HUES64 (cell line): ENCODE results near the gene TCN1.
"Not testable (repeated sequence)": the region's sequence is repeated elsewhere in the genome, so short reads cannot be mapped to it uniquely, and the experiment has no call there.

Source experiments
- H3K27ac ChIP-seq: 2 replicates; pipeline ENCODE4 v1.7.0; 2013; ENCODE audit warnings: low read depth, low read length, inconsistent platforms
- H3K27me3 ChIP-seq: 2 replicates; pipeline ENCODE4 v1.6.1; 2013; ENCODE audit warnings: mild to moderate bottlenecking, low read length; ENCODE audit not compliant: insufficient read depth
- H3K36me3 ChIP-seq: 2 replicates; pipeline ENCODE4 v1.6.1; 2013; ENCODE audit warnings: mild to moderate bottlenecking, low read length; ENCODE audit not compliant: insufficient read depth
- H3K4me1 ChIP-seq: 2 replicates; pipeline ENCODE4 v1.6.1; 2013; ENCODE audit warnings: mild to moderate bottlenecking, low read length, moderate library complexity; ENCODE audit not compliant: insufficient read depth
- H3K4me3 ChIP-seq: 2 replicates; pipeline ENCODE4 v1.5.1; 2013; ENCODE audit warnings: mild to moderate bottlenecking, low read length, moderate library complexity
- H3K9ac ChIP-seq: 2 replicates; pipeline ENCODE4 v1.6.1; 2013; ENCODE audit warnings: mild to moderate bottlenecking, low read depth, low read length
- H3K9me3 ChIP-seq: 2 replicates; pipeline ENCODE4 v1.6.1; 2013; ENCODE audit warnings: low read depth, low read length; ENCODE audit not compliant: insufficient read depth
- WGBS: fragments of 150-250, 120-280 bp; methylation state at CpG from one replicate; pipeline ENCODE4 v1.1.7; 2013; ENCODE audit warnings: missing lambda C conversion rate; 5-methylcytosine and 5-hydroxymethylcytosine counted together

The TCN1 gene

DNA sequence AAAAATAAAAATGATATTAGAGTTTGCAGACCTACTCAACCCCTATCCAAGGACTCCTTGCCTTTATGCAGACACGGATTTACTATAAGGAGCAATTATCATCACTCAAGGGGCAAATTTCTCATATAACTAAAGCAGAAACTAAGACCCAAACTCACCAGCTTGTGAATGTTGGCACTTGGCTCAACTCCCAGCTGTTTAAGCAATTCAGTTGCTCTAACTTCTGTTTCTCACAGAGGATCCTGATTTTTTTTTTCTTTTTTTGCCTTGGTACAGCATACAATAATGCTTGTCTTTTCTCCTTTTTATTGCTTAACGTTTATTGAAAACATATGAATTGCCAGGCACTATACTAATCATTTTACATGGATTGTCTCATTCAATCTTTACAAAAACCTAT, 11.4 kb downstream of the TCN1 start:
- Histone ChIP-seq H3K4me3 (no peak overlapping the region), H3K36me3 (no peaks in the 10 kb centered on the region), H3K27me3 (no peaks in the 10 kb centered on the region), H3K9ac (no peak overlapping the region), H3K4me1 (peaks cover 13% of the 10 kb centered on the region), H3K9me3 (no peaks in the 10 kb centered on the region), H3K27ac (no peak overlapping the region)
- WGBS: 91% methylated on average over 2 of the region's 2 CpGs

DNA sequence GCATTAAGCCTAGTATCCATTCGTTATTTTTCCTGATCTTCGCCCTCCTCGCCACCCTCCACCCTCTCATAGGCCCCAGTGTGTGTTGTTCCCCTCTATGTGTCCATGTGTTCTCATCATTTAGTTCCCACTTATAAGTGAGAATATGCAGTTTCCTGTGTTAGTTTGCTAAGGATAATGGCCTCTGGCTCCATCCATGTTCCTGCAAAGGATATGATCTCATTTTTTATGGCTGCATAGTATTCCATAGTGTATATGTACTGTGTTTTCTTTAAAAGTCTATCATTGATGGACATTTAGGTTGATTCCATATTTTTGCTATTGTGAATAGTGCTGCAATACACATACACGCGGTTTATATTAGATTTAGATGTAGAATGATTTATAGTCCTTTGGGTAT, 14.9 kb downstream of the TCN1 start:
- H3K9me3 ChIP-seq, H3K27me3 ChIP-seq, H3K4me1 ChIP-seq, H3K4me3 ChIP-seq, H3K27ac ChIP-seq, H3K36me3 ChIP-seq, H3K9ac ChIP-seq: not testable (repeated sequence)
- 95% methylated on average over 5 of the region's 5 CpGs for WGBS

DNA sequence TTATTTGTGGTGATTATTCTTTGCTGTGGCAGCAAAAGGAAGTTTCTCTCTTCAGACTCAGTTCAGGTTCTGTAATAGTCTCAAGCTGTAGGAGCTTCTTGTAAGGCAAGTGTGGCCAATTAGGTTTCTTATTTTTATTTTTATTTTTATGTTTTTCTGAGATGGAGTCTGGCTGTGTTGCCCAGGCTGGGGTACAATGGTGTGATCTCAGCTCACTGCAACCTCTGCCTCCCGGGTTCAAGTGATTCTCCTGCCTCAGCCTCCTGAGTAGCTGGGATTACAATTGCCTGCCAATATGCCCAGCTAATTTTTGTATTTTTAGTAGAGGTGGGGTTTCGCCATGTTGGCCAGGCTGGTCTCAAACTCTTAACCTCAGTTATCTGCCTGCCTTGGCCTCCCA, 16.7 kb downstream of the TCN1 start:
- not testable (repeated sequence) for H3K27me3 ChIP-seq, H3K9ac ChIP-seq, H3K27ac ChIP-seq, H3K36me3 ChIP-seq, H3K9me3 ChIP-seq, H3K4me1 ChIP-seq, H3K4me3 ChIP-seq
- 91% methylated on average over 2 of the region's 2 CpGs for WGBS

DNA sequence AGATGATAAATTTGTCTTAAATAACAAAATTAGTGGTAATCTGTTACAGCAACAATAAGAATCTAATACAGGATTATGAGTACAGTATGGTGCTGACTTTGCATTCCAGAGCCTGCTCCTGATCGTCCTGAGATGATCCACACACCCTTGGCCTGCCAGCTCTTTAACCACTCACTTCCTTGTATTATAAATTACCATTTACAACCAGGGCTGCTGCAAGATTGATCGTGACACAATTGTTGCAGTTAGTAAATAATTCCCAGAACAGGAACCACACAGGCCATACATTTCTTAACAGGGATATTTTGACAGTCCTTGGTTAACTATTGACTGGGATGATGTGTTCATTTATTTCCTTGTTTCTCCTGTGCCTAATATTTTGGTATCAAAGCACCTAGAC, 17.2 kb downstream of the TCN1 start:
- no peaks in the 10 kb centered on the region for H3K9me3 ChIP-seq
- no peak overlapping the region for H3K27ac ChIP-seq
- H3K9ac ChIP-seq: no peak overlapping the region
- H3K4me1 ChIP-seq: peaks cover 7% of the 10 kb centered on the region; the same call in 1 of the 2 replicates
- no peak overlapping the region for H3K4me3 ChIP-seq
- WGBS: 95% methylated on average over 2 of the region's 2 CpGs
- H3K27me3 ChIP-seq: no peaks in the 10 kb centered on the region
- H3K36me3 ChIP-seq: no peaks in the 10 kb centered on the region

DNA sequence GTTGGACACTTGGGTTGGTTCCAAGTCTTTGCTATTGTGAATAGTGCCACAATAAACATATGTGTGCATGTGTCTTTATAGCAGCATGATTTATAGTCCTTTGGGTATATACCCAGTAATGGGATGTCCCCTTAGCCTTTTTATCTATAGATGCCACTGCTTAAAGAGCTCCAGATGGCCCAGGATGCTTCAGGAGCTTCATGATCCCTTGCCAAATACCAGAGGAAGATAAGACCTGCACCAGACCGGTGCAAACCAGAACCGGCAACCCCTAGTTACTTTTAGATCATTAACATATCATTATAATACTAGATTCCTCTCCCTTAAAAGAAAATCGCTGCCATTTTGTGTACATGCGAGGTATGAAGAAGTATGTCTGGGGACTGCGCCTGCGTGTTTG, 17.8 kb downstream of the TCN1 start:
- not testable (repeated sequence) for H3K4me3 ChIP-seq, H3K9ac ChIP-seq, H3K4me1 ChIP-seq, H3K36me3 ChIP-seq, H3K9me3 ChIP-seq, H3K27ac ChIP-seq, H3K27me3 ChIP-seq
- 98% methylated on average over 6 of the region's 6 CpGs for whole genome bisulfite sequencing

DNA sequence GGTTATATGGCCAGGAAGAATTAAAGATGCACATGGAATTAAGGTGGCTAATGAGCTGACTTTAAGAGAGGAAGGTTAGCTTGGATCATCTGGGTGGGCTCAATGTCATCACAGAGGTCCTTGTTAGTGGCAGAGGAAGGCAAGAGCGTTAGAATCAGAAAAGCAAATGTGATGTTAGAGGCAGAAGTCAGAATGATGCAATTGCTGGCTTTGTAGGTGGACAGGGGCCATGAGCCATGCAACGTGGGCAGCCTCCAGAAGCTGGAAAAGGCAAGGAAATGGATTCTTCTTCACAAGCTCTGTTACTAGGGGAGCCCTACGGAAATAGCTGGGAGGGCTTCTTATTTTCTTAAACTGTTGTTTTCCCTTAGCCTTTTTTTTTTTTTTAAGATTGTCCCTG, 18.7 kb downstream of the TCN1 start:
- no peak overlapping the region for H3K4me3 ChIP-seq
- H3K9me3 ChIP-seq: no peaks in the 10 kb centered on the region
- no peaks in the 10 kb centered on the region for H3K27me3 ChIP-seq
- H3K27ac ChIP-seq: no peak overlapping the region
- peaks cover 7% of the 10 kb centered on the region; the same call in 1 of the 2 replicates for H3K4me1 ChIP-seq
- 94% methylated on average over 3 of the region's 3 CpGs for WGBS
- no peaks in the 10 kb centered on the region for H3K36me3 ChIP-seq
- H3K9ac ChIP-seq: no peak overlapping the region

DNA sequence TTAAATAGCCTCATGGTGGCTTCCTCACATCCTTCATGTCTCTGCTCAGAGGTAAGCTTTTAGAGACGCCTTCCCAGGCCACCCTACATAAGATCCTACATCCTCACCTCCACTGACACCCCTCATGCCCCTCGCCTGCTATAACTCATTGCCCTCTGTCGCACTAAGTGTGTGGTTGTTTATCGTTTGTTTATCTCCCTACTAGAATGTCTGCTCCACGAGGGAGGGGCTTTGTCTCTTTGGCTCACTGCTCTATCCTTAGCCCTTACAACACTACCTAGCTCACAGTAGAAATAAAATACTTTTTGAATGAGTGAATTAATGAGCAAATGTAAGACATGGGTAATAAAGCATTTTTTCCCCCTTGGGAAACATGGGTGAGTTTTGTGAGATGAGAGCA, 19.7 kb downstream of the TCN1 start:
- H3K27ac ChIP-seq: no peak overlapping the region
- no peaks in the 10 kb centered on the region for H3K36me3 ChIP-seq
- no peak overlapping the region for H3K4me3 ChIP-seq
- no peak overlapping the region for H3K9ac ChIP-seq
- 94% methylated on average over 4 of the region's 5 CpGs for WGBS
- no peaks in the 10 kb centered on the region for H3K9me3 ChIP-seq
- H3K27me3 ChIP-seq: no peaks in the 10 kb centered on the region
- H3K4me1 ChIP-seq: peaks cover 7% of the 10 kb centered on the region; the same call in 1 of the 2 replicates

DNA sequence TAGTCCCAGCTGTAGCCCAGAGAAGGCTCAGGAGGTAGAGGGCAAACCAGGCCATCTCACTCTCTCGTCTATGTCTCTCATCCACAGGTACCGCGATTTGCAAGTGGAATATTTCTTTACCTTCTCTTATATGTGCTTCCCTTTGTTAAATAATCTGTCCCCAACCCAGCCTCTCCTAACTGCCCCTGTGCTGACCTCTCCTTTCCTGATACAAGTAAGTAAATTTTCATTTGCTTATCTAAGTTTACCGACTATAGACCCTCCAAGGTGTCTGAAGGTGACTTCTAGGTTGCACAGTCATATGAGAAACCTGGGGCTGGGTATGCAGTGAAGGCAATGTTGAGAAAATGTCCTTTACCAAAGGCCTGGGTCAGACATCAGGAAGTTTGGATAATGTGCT, 20.9 kb downstream of the TCN1 start, which contains the start of gene CBLIF:
Gene CBLIF (minus strand): TSS at position 101 of the 400 bp plus-strand sequence. CDS start 46 bp downstream, at position 55.
- Histone ChIP-seq H3K4me1 (peaks cover 7% of the 10 kb centered on the region; the same call in 1 of the 2 replicates), H3K36me3 (no peaks in the 10 kb centered on the region), H3K9ac (no peak within 1 kb of the TSS), H3K4me3 (no peak within 1 kb of the TSS), H3K9me3 (no peaks in the 10 kb centered on the region), H3K27ac (no peak within 1 kb of the TSS), H3K27me3 (no peaks in the 10 kb centered on the region)
- 91% methylated on average over 4 of the region's 4 CpGs for WGBS

DNA sequence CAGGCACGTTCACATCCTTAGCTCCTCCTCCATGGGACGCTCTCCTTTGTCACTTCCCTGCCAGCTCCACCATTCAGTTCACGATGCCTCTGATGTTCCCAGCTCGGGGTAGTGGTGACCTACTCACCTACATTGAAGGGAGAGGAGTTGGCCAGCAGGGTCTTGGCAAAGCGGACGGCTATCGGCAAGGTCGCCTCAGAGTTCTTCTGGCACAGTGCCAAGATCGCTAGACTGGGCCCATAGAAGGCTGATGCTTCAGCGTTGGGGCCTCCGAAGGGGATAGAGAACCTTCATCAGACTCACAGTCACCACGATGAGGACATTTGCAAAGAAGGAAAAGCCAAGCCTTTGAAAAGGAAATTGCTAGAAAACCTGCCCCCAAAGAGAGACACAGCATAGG, 24.0 kb downstream of the TCN1 start:
- H3K27ac ChIP-seq: no peak overlapping the region
- H3K9ac ChIP-seq: no peak overlapping the region
- no peaks in the 10 kb centered on the region for H3K36me3 ChIP-seq
- no peak overlapping the region for H3K4me3 ChIP-seq
- H3K4me1 ChIP-seq: peaks cover 7% of the 10 kb centered on the region; the same call in 1 of the 2 replicates
- WGBS: 93% methylated on average over 12 of the region's 12 CpGs
- no peaks in the 10 kb centered on the region for H3K9me3 ChIP-seq
- no peaks in the 10 kb centered on the region for H3K27me3 ChIP-seq

DNA sequence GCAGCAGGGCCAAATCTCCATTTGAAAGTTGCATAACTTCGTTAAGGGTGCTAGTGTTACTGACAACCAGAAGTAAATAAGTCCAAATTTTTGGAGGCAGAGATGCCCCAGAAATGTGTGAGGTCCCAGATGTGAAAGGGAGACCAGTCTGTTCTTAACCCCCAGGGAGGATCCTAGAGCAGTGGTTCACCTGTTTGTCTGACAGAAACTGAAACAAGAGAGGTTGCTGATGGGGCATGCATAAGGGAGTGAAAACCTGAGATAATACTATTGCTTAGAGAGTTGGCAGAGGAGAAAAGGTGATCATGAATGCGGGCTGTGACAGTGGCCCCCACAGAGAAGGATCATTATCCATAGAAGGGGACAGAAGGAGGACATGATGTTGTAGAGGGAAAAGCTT, 24.8 kb downstream of the TCN1 start:
- Histone ChIP-seq H3K4me3 (no peak overlapping the region), H3K9me3 (no peaks in the 10 kb centered on the region), H3K9ac (no peak overlapping the region), H3K4me1 (peaks cover 7% of the 10 kb centered on the region; the same call in 1 of the 2 replicates), H3K27me3 (no peaks in the 10 kb centered on the region), H3K36me3 (no peaks in the 10 kb centered on the region), H3K27ac (no peak overlapping the region)
- WGBS: 90% methylated on average over 2 of the region's 2 CpGs

DNA sequence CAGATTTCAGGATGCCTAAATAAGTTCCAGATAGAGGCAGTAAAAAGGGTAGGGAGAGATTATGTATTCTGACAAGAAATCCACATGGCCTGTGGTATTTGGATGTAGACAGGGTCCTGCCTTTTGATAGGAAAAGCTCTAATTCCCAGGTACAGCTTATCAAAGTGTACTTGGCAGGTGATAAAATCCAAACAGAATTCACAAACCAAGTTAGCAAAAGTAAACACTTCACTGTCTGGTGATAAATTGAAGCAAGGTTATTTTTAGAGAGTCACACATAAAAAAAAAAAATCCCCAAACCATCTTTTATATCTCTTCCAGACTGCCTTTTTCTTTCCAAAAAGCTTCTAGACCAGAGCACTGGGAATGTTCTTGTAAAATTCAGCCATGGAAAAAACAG, 26.7 kb downstream of the TCN1 start:
- H3K9me3 ChIP-seq: no peaks in the 10 kb centered on the region
- H3K27me3 ChIP-seq: no peaks in the 10 kb centered on the region
- no peaks in the 10 kb centered on the region for H3K36me3 ChIP-seq
- no peak overlapping the region for H3K9ac ChIP-seq
- H3K4me1 ChIP-seq: no peaks in the 10 kb centered on the region
- H3K27ac ChIP-seq: no peak overlapping the region
- H3K4me3 ChIP-seq: no peak overlapping the region

DNA sequence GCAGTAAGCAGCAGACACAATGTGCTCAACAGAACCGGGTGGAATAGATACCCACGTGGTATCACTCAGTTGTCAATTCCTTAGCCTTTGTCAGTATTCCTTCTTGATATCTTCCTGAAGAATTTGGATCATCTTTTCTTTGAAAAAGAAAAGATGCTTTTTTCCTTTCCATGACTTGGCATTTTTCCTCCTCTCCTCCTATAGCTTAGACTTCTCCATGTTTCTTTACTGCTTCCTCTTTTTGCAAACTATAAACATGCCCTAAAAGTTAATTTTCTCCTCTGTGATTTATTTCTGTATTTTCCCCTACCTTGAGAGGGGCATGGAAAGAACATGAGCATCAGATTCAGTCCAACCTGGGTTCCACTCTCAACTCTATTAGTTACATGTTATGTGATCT, 32.7 kb downstream of the TCN1 start:
- no peaks in the 10 kb centered on the region for H3K9me3 ChIP-seq
- no peak overlapping the region for H3K4me3 ChIP-seq
- no peak overlapping the region for H3K9ac ChIP-seq
- H3K27me3 ChIP-seq: no peaks in the 10 kb centered on the region
- no peaks in the 10 kb centered on the region for H3K4me1 ChIP-seq
- H3K27ac ChIP-seq: no peak overlapping the region
- no peaks in the 10 kb centered on the region for H3K36me3 ChIP-seq
- WGBS: 88% methylated on average over 2 of the region's 2 CpGs
